Mucosa of stomach (tissue), 1 donor: ENCODE results near the gene SINHCAF.
"Not testable (repeated sequence)": the region's sequence is repeated elsewhere in the genome, so short reads cannot be mapped to it uniquely, and the experiment has no call there.

ENCODE experiments used
- H3K27me3 ChIP-seq: one replicate; pipeline ENCODE4 v1.7.0; 2013; ENCODE audit warnings: mild to moderate bottlenecking, low read length; ENCODE audit not compliant: control insufficient read depth, insufficient read depth
- H3K36me3 ChIP-seq: one replicate; pipeline ENCODE4 v1.7.0; 2013; ENCODE audit warnings: low read length; ENCODE audit not compliant: control insufficient read depth, insufficient read depth
- H3K4me1 ChIP-seq: one replicate; pipeline ENCODE4 v1.7.0; 2013; ENCODE audit warnings: mild to moderate bottlenecking, low read length; ENCODE audit not compliant: control insufficient read depth, insufficient read depth
- H3K4me3 ChIP-seq: one replicate; pipeline ENCODE4 v1.7.0; 2013; ENCODE audit warnings: low read length
- H3K9ac ChIP-seq: one replicate; pipeline ENCODE4 v1.7.0; 2013; ENCODE audit warnings: mild to moderate bottlenecking, low read length, moderate library complexity
- H3K9me3 ChIP-seq: one replicate; pipeline ENCODE4 v1.7.0; 2013; ENCODE audit warnings: mild to moderate bottlenecking, low read length, moderate library complexity; ENCODE audit not compliant: control insufficient read depth
- donor health status: Pancreatic carcinoma.

Gene SINHCAF

GRCh38 chr12:31248337-31248736, 77.6 kb downstream of the SINHCAF start:
- no peaks in the 10 kb centered on the region for H3K27me3 ChIP-seq
- no peaks in the 10 kb centered on the region for H3K4me1 ChIP-seq
- no peaks in the 10 kb centered on the region for H3K9me3 ChIP-seq
- no peaks in the 10 kb centered on the region for H3K36me3 ChIP-seq
- no peak overlapping the region for H3K9ac ChIP-seq
- H3K4me3 ChIP-seq: no peak overlapping the region

GRCh38 chr12:31246470-31246850, 79.5 kb downstream of the SINHCAF start:
- Histone ChIP-seq H3K27me3 (no peaks in the 10 kb centered on the region), H3K9me3 (no peaks in the 10 kb centered on the region), H3K4me1 (no peaks in the 10 kb centered on the region), H3K36me3 (no peaks in the 10 kb centered on the region), H3K4me3 (no peak overlapping the region), H3K9ac (no peak overlapping the region)

- no peaks in the 10 kb centered on the region for H3K4me1 ChIP-seq
- no peaks in the 10 kb centered on the region for H3K9me3 ChIP-seq
- H3K4me3 ChIP-seq: no peak overlapping the region
- H3K27me3 ChIP-seq: no peaks in the 10 kb centered on the region
- H3K36me3 ChIP-seq: no peaks in the 10 kb centered on the region
- H3K9ac ChIP-seq: no peak overlapping the region
Observed at GRCh38 chr12:31245822-31246469, 80.0 kb downstream of the SINHCAF start.

- not testable (repeated sequence) for H3K4me3 ChIP-seq, H3K9me3 ChIP-seq, H3K27me3 ChIP-seq, H3K36me3 ChIP-seq, H3K9ac ChIP-seq, H3K4me1 ChIP-seq
Observed at GRCh38 chr12:31242418-31242817, 83.5 kb downstream of the SINHCAF start.

- Histone ChIP-seq H3K27me3 (peaks cover 4% of the 10 kb centered on the region), H3K9me3 (no peaks in the 10 kb centered on the region), H3K9ac (no peak overlapping the region), H3K36me3 (no peaks in the 10 kb centered on the region), H3K4me1 (peaks cover 9% of the 10 kb centered on the region), H3K4me3 (no peak overlapping the region)
Observed at GRCh38 chr12:31238764-31239387, 87.1 kb downstream of the SINHCAF start.

- not testable (repeated sequence) for H3K9ac ChIP-seq, H3K27me3 ChIP-seq, H3K4me3 ChIP-seq
Observed at GRCh38 chr12:31238333-31238732, 87.6 kb downstream of the SINHCAF start.

GRCh38 chr12:31236998-31237637, 88.8 kb downstream of the SINHCAF start:
- H3K4me3 ChIP-seq: no peak overlapping the region
- H3K27me3 ChIP-seq: peaks cover 4% of the 10 kb centered on the region
- no peaks in the 10 kb centered on the region for H3K9me3 ChIP-seq
- no peak overlapping the region for H3K9ac ChIP-seq
- H3K36me3 ChIP-seq: no peaks in the 10 kb centered on the region
- peaks cover 9% of the 10 kb centered on the region for H3K4me1 ChIP-seq

More at GRCh38 chr12:31238333-31238732, 87.6 kb downstream of the SINHCAF start:
- H3K36me3 ChIP-seq, H3K4me1 ChIP-seq, H3K9me3 ChIP-seq: not testable (repeated sequence)

GRCh38 chr12:31235868-31236395, 90.0 kb downstream of the SINHCAF start:
- Histone ChIP-seq H3K9ac (no peak overlapping the region), H3K9me3 (no peaks in the 10 kb centered on the region), H3K4me3 (no peak overlapping the region), H3K36me3 (no peaks in the 10 kb centered on the region), H3K27me3 (peaks cover 4% of the 10 kb centered on the region), H3K4me1 (peaks cover 9% of the 10 kb centered on the region)

- no peak overlapping the region for H3K9ac ChIP-seq
- H3K9me3 ChIP-seq: no peaks in the 10 kb centered on the region
- H3K27me3 ChIP-seq: peaks cover 4% of the 10 kb centered on the region
- H3K36me3 ChIP-seq: no peaks in the 10 kb centered on the region
- peaks cover 9% of the 10 kb centered on the region for H3K4me1 ChIP-seq
- no peak overlapping the region for H3K4me3 ChIP-seq
Observed at GRCh38 chr12:31234955-31235867, 90.7 kb downstream of the SINHCAF start.

GRCh38 chr12:31234053-31234840, 91.7 kb downstream of the SINHCAF start:
- no peaks in the 10 kb centered on the region for H3K9me3 ChIP-seq
- no peak overlapping the region for H3K4me3 ChIP-seq
- peaks cover 4% of the 10 kb centered on the region for H3K27me3 ChIP-seq
- no peak overlapping the region for H3K9ac ChIP-seq
- H3K4me1 ChIP-seq: peaks cover 16% of the 10 kb centered on the region
- no peaks in the 10 kb centered on the region for H3K36me3 ChIP-seq

- Histone ChIP-seq H3K9ac (no peak overlapping the region), H3K9me3 (no peaks in the 10 kb centered on the region), H3K4me1 (peaks cover 20% of the 10 kb centered on the region), H3K36me3 (no peaks in the 10 kb centered on the region), H3K27me3 (peaks cover 4% of the 10 kb centered on the region), H3K4me3 (no peak overlapping the region)
Observed at GRCh38 chr12:31233061-31233730, 92.8 kb downstream of the SINHCAF start.
